A673 (cell line): ENCODE measurements around the gene RASL10A.

Source experiments
- CTCF ChIP-seq: fragments of 300-800, 200-600 bp; sonication (generic); conservative IDR thresholded peaks from 2 replicates; pipeline ENCODE4 v1.5.1; 2017; ENCODE audit warnings: low read depth, mild to moderate bottlenecking, antibody characterized with exemption, low read length, moderate library complexity, mixed read lengths
- EZH2 ChIP-seq: fragments of 200-600 bp; sonication (generic); IDR thresholded peaks from 2 replicates; pipeline ENCODE4 v1.6.1; 2017; ENCODE audit warnings: borderline replicate concordance, low read depth, mild to moderate bottlenecking, mixed read lengths, antibody characterized with exemption, low read length; ENCODE audit not compliant: poor library complexity, severe bottlenecking

GRCh38 chr22:29342577-29343312 lies 27.2 kb upstream of the RASL10A start:
- TF ChIP-seq EZH2 (no peak), CTCF (no peak)
